ENCODE data around the gene ENTPD6. TPM values are rescaled to one million over a fixed set of nuclear protein-coding genes. Genes with fewer than 3 reads are reported as not detected.
A peak's percentile ranks its signal among the peaks of the same experiment; 100 is the strongest.

The ENTPD6 gene
- total and polyA plus RNA-seq, 5 experiments from 2014 or later: 39.9 to 110 (median 50.5) TPM

- H3K27ac Mint-ChIP-seq: peak overlapping the region; percentile 6 to 97 (median 78)
- DNase-seq: no peak
- no peaks in the 10 kb centered on the region for H3K36me3 Mint-ChIP-seq
- H3K4me3 Mint-ChIP-seq: peak overlapping the region in 8 of 10 donors; percentile 0 to 92 (median 75)
- POLR2A ChIA-PET: interaction anchor here (1.2 to 3.4 kb wide), 4 partner anchors 55 to 137 kb away, joined by 3 to 36 read pairs (median 8); partner anchors contain the start of gene PYGB
- ATAC-seq: no peak
- H3K27me3 Mint-ChIP-seq: peaks cover 0 to 7% (median 0%) of the 10 kb centered on the region in 5 donors
- H3K9me3 Mint-ChIP-seq: no peaks in the 10 kb centered on the region
- peaks cover 21 to 43% (median 33%) of the 10 kb centered on the region in 4 donors for H3K4me1 Mint-ChIP-seq
Observed at GRCh38 chr20:25193843-25194242, 1.7 kb upstream of the ENTPD6 start.

- ATAC-seq: no peak
- peak overlapping the region; percentile 84 to 95 (median 92) for H3K4me3 Mint-ChIP-seq
- H3K36me3 Mint-ChIP-seq: no peaks in the 10 kb centered on the region
- POLR2A ChIA-PET: interaction anchor here (0.5 to 3.4 kb wide), 15 partner anchors 10 to 201 kb away, joined by 3 to 36 read pairs (median 5); partner anchors contain the start of genes ACSS1, APMAP and PYGB
- H3K9me3 Mint-ChIP-seq: no peaks in the 10 kb centered on the region
- peaks cover 26 to 50% (median 40%) of the 10 kb centered on the region in 4 donors for H3K4me1 Mint-ChIP-seq
- peak overlapping the region; percentile 78 to 98 (median 96) for H3K27ac Mint-ChIP-seq
- peaks cover 0 to 5% (median 0%) of the 10 kb centered on the region in 5 donors for H3K27me3 Mint-ChIP-seq
- DNase-seq: no peak
Observed at GRCh38 chr20:25194333-25194972, 1.1 kb upstream of the ENTPD6 start.

- Mint-ChIP-seq H3K9me3 (no peaks in the 10 kb centered on the region), H3K4me3 (peak overlapping the region; percentile 86 to 95 (median 92)), H3K36me3 (no peaks in the 10 kb centered on the region), H3K27me3 (no peaks in the 10 kb centered on the region), H3K4me1 (peaks cover 35 to 64% (median 57%) of the 10 kb centered on the region in 4 donors), H3K27ac (peak overlapping the region; percentile 78 to 97 (median 92))
- peak; percentile 24 to 29 for ATAC-seq
- POLR2A ChIA-PET: interaction anchor here (0.9 to 3.4 kb wide), 14 partner anchors 8 to 203 kb away, joined by 3 to 36 read pairs (median 4); partner anchors contain the start of genes ACSS1, APMAP and PYGB
- DNase-seq: peak in 4 of 10 donors; percentile 14 to 30 (median 26)
Observed at GRCh38 chr20:25195962-25196785, 662 bp downstream of the ENTPD6 start.

GRCh38 chr20:25196786-25197120 lies 1.2 kb downstream of the ENTPD6 start:
- DNase-seq (peak in 4 of 10 donors; percentile 7 to 24 (median 20)), ATAC-seq (no peak)
- no peaks in the 10 kb centered on the region for H3K9me3 Mint-ChIP-seq
- no peaks in the 10 kb centered on the region for H3K36me3 Mint-ChIP-seq
- H3K27me3 Mint-ChIP-seq: no peaks in the 10 kb centered on the region
- peaks cover 35 to 70% (median 61%) of the 10 kb centered on the region in 4 donors for H3K4me1 Mint-ChIP-seq
- H3K4me3 Mint-ChIP-seq: peak overlapping the region; percentile 86 to 95 (median 92)
- peak overlapping the region; percentile 78 to 97 (median 92) for H3K27ac Mint-ChIP-seq
- POLR2A ChIA-PET: interaction anchor here (1.0 to 3.4 kb wide), 7 partner anchors 10 to 203 kb away, joined by 3 to 36 read pairs (median 12); partner anchors contain the start of genes ACSS1, APMAP and PYGB

- Mint-ChIP-seq H3K4me3 (peak overlapping the region; percentile 86 to 95 (median 92)), H3K36me3 (peaks cover 0 to 3% (median 0%) of the 10 kb centered on the region in 3 donors), H3K9me3 (no peaks in the 10 kb centered on the region), H3K27me3 (no peaks in the 10 kb centered on the region), H3K27ac (peak overlapping the region; percentile 78 to 97 (median 92)), H3K4me1 (peaks cover 35 to 72% (median 63%) of the 10 kb centered on the region in 4 donors)
- peak in 6 of 10 donors; percentile 19 to 43 (median 34) for DNase-seq
- peak; percentile 43 to 55 for ATAC-seq
- POLR2A ChIA-PET: interaction anchor here (1.0 to 3.4 kb wide), 5 partner anchors 10 to 139 kb away, joined by 3 to 36 read pairs (median 4); partner anchors contain the start of genes ACSS1 and PYGB
Observed at GRCh38 chr20:25197183-25197869, 1.8 kb downstream of the ENTPD6 start.

- Mint-ChIP-seq H3K4me3 (peak overlapping the region in 9 of 10 donors; percentile 89 to 95 (median 92)), H3K4me1 (peaks cover 37 to 77% (median 66%) of the 10 kb centered on the region in 4 donors), H3K27ac (peak overlapping the region; percentile 78 to 97 (median 92)), H3K9me3 (no peaks in the 10 kb centered on the region), H3K36me3 (peaks cover 0 to 3% (median 0%) of the 10 kb centered on the region in 3 donors), H3K27me3 (no peaks in the 10 kb centered on the region)
- DNase-seq: no peak
- no peak for ATAC-seq
- POLR2A ChIA-PET: no interaction called here
Observed at GRCh38 chr20:25197870-25198190, 2.3 kb downstream of the ENTPD6 start.

GRCh38 chr20:25198663-25199383 lies 3.3 kb downstream of the ENTPD6 start:
- Mint-ChIP-seq H3K27ac (peak overlapping the region; percentile 29 to 93 (median 68)), H3K4me1 (peaks cover 42 to 82% (median 73%) of the 10 kb centered on the region in 4 donors), H3K36me3 (peaks cover 0 to 8% (median 0%) of the 10 kb centered on the region in 3 donors), H3K4me3 (peak overlapping the region in 3 of 10 donors; percentile 3 to 26 (median 14)), H3K9me3 (no peaks in the 10 kb centered on the region), H3K27me3 (no peaks in the 10 kb centered on the region)
- ATAC-seq (no peak), DNase-seq (no peak)
- POLR2A ChIA-PET: interaction anchor here (0.5 to 1.0 kb wide), 2 partner anchors 24 to 57 kb away, joined by 3 read pairs; no protein-coding TSS in a partner anchor

- peak overlapping the region in 4 of 10 donors; percentile 2 to 23 (median 13) for H3K4me3 Mint-ChIP-seq
- H3K36me3 Mint-ChIP-seq: peaks cover 0 to 12% (median 0%) of the 10 kb centered on the region in 3 donors
- ATAC-seq (no peak), DNase-seq (no peak)
- H3K27ac Mint-ChIP-seq: peak overlapping the region; percentile 29 to 93 (median 68)
- POLR2A ChIA-PET: interaction anchor here (0.5 to 1.0 kb wide), 2 partner anchors 23 to 56 kb away, joined by 3 read pairs; no protein-coding TSS in a partner anchor
- H3K27me3 Mint-ChIP-seq: no peaks in the 10 kb centered on the region
- H3K4me1 Mint-ChIP-seq: peaks cover 41 to 85% (median 75%) of the 10 kb centered on the region in 4 donors
- no peaks in the 10 kb centered on the region for H3K9me3 Mint-ChIP-seq
Observed at GRCh38 chr20:25199473-25200260, 4.2 kb downstream of the ENTPD6 start.

- H3K9me3 Mint-ChIP-seq: no peaks in the 10 kb centered on the region
- H3K4me3 Mint-ChIP-seq: no peak overlapping the region
- peak overlapping the region in 2 of 10 donors; percentile 4 to 68 for H3K27ac Mint-ChIP-seq
- POLR2A ChIA-PET: no interaction called here
- H3K27me3 Mint-ChIP-seq: no peaks in the 10 kb centered on the region
- H3K4me1 Mint-ChIP-seq: peaks cover 39 to 59% (median 56%) of the 10 kb centered on the region in 4 donors
- DNase-seq: no peak
- peaks cover 0 to 23% (median 0%) of the 10 kb centered on the region in 3 donors for H3K36me3 Mint-ChIP-seq
- no peak for ATAC-seq
Observed at GRCh38 chr20:25203089-25203488, 7.6 kb downstream of the ENTPD6 start.

GRCh38 chr20:25203871-25204320 lies 8.4 kb downstream of the ENTPD6 start:
- POLR2A ChIA-PET: interaction anchor here (0.6 to 1.6 kb wide), 2 partner anchors 9 to 399 kb away, joined by 3 to 6 read pairs; partner anchors contain the start of gene ENTPD6
- peak overlapping the region in 1 of 10 donors; percentile 6 for H3K4me3 Mint-ChIP-seq
- H3K27ac Mint-ChIP-seq: peak overlapping the region in 4 of 10 donors; percentile 16 to 72 (median 53)
- no peaks in the 10 kb centered on the region for H3K27me3 Mint-ChIP-seq
- H3K9me3 Mint-ChIP-seq: no peaks in the 10 kb centered on the region
- H3K4me1 Mint-ChIP-seq: peaks cover 35 to 55% (median 51%) of the 10 kb centered on the region in 4 donors
- ATAC-seq: no peak
- peaks cover 0 to 24% (median 0%) of the 10 kb centered on the region in 3 donors for H3K36me3 Mint-ChIP-seq
- DNase-seq: no peak

Measured in naive thymus-derived CD8-positive, alpha-beta T cell (primary cell).